Bone marrow (tissue), 2 donors: Measurements from ENCODE around the gene CSAG1.
"Not testable (repeated sequence)": the region's sequence is repeated elsewhere in the genome, so short reads cannot be mapped to it uniquely, and the experiment has no call there.

ENCODE experiments used
- DNase-seq, 2 donors: peaks; one replicate each; lab custom pipeline; 2025; lab: John Stamatoyannopoulos, UW

The CSAG1 gene

GRCh38 chrX:152733261-152733975 lies at the start of gene CSAG1, which contains the start of gene MAGEA12:
Gene CSAG1, minus strand, starts transcription at chrX:152733721. Its CDS starts 1,261 bp downstream, at chrX:152732460.
Gene MAGEA12, plus strand, starts transcription at chrX:152733757. Its CDS starts 2,405 bp downstream, at chrX:152736162.
- DNase-seq = no peak

- DNase-seq = not testable (repeated sequence)
Measured at GRCh38 chrX:152769549-152770289, 36.2 kb upstream of the CSAG1 start, which contains the start of gene MAGEA6. Gene MAGEA6, minus strand, starts transcription at chrX:152769689. Its CDS starts 2,039 bp downstream, at chrX:152767650.

GRCh38 chrX:152766562-152766961 lies 33.0 kb upstream of the CSAG1 start:
- not testable (repeated sequence) for DNase-seq

- DNase-seq = not testable (repeated sequence)
Measured at GRCh38 chrX:152761582-152761981, 28.1 kb upstream of the CSAG1 start.

GRCh38 chrX:152759544-152759943 lies 26.0 kb upstream of the CSAG1 start:
- DNase-seq = not testable (repeated sequence)

- not testable (repeated sequence) for DNase-seq
Measured at GRCh38 chrX:152758918-152759317, 25.4 kb upstream of the CSAG1 start, which contains the start of gene CSAG3. Gene CSAG3, plus strand, starts transcription at chrX:152759218.

- not testable (repeated sequence) for DNase-seq
Measured at GRCh38 chrX:152754871-152755270, 21.4 kb upstream of the CSAG1 start.

GRCh38 chrX:152753686-152754650 lies 20.4 kb upstream of the CSAG1 start, which contains the start of gene MAGEA2:
Gene MAGEA2, minus strand, starts transcription at chrX:152753842. Its CDS starts 2,479 bp downstream, at chrX:152751363.
- DNase-seq = not testable (repeated sequence)

- DNase-seq = no peak
Measured at GRCh38 chrX:152738560-152738959, 5.0 kb upstream of the CSAG1 start.

GRCh38 chrX:152736528-152736927 lies 3.0 kb upstream of the CSAG1 start:
- DNase-seq = not testable (repeated sequence)

GRCh38 chrX:152735860-152736511 lies 2.5 kb upstream of the CSAG1 start:
- no peak for DNase-seq

GRCh38 chrX:152735101-152735500 lies 1.6 kb upstream of the CSAG1 start:
- no peak for DNase-seq

GRCh38 chrX:152734143-152734858 lies 780 bp upstream of the CSAG1 start:
- DNase-seq = not testable (repeated sequence)

GRCh38 chrX:152725409-152725808 lies 8.1 kb downstream of the CSAG1 start:
- DNase-seq = no peak

GRCh38 chrX:152713815-152714787 lies 19.4 kb downstream of the CSAG1 start, which contains the start of gene MAGEA2B:
Gene MAGEA2B, plus strand, starts transcription at chrX:152714628. Its CDS starts 2,479 bp downstream, at chrX:152717107.
- DNase-seq = not testable (repeated sequence)

GRCh38 chrX:152713195-152713594 lies 20.3 kb downstream of the CSAG1 start:
- not testable (repeated sequence) for DNase-seq

- not testable (repeated sequence) for DNase-seq
Measured at GRCh38 chrX:152709173-152709572, 24.3 kb downstream of the CSAG1 start, which contains the start of gene CSAG2. Gene CSAG2, minus strand, starts transcription at chrX:152709273. Its CDS starts 161 bp downstream, at chrX:152709112.

GRCh38 chrX:152706500-152706899 lies 27.0 kb downstream of the CSAG1 start:
- DNase-seq = not testable (repeated sequence)

- not testable (repeated sequence) for DNase-seq
Measured at GRCh38 chrX:152700390-152700789, 33.1 kb downstream of the CSAG1 start.
